IMR-90 (cell line): ENCODE data around the gene SH3RF3. TPM values are rescaled to one million over a fixed set of nuclear protein-coding genes. Genes with fewer than 3 reads are reported as not detected.

Source experiments
- ATAC-seq: fragments of 200-7000 bp; cut with Tn5 transposase; 2 replicates; pipeline ENCODE4 v1.9.1; 2020; ENCODE audit warnings: low read depth, mild to moderate bottlenecking, moderate library complexity
- BruUV-seq: library from RNA; stranded (reverse); fragments of 400-500 nt; replicated peaks from 2 replicates; lab custom pipeline; 2021; lab: Mats Ljungman, UMichigan
- CTCF ChIA-PET: fragments of 300-600 bp; formaldehyde crosslinking; extraction: SDS; loops from one replicate; lab custom pipeline; 2021; ENCODE audit warnings: antibody characterized with exemption; lab: Yijun Ruan, JAX
- POLR2A ChIA-PET: fragments of 300-600 bp; sonication (Branson Sonifier 250); formaldehyde crosslinking; loops from one replicate; lab custom pipeline; 2022; ENCODE audit warnings: antibody characterized with exemption; ENCODE audit not compliant: unreplicated experiment; lab: Charles Lee
- DNase-seq: peaks from one replicate; pipeline ENCODE4 v3.0.0; 2013
- H2AFZ ChIP-seq: replicated peaks from 2 replicates; pipeline ENCODE3; 2013; ENCODE audit warnings: low read length, mild to moderate bottlenecking; ENCODE audit not compliant: poor library complexity
- H2AK5ac ChIP-seq: 2 replicates; pipeline ENCODE4 v1.6.1; 2013; ENCODE audit warnings: low read depth, low read length, inconsistent platforms
- H2AK9ac ChIP-seq: replicated peaks from 2 replicates; pipeline ENCODE3; 2013; ENCODE audit warnings: mild to moderate bottlenecking, low read depth, low read length, moderate library complexity; ENCODE audit not compliant: poor library complexity
- H2BK120ac ChIP-seq: 2 replicates; pipeline ENCODE4 v1.6.1; 2013; ENCODE audit warnings: low read depth, low read length, inconsistent platforms
- H2BK15ac ChIP-seq: 3 replicates; pipeline ENCODE4 v1.6.1; 2013; ENCODE audit warnings: low read depth, low read length, inconsistent platforms
- H2BK20ac ChIP-seq: 2 replicates; pipeline ENCODE4 v1.6.1; 2013; ENCODE audit warnings: low read depth, mild to moderate bottlenecking, inconsistent platforms, low read length, moderate library complexity
- H2BK5ac ChIP-seq: 2 replicates; pipeline ENCODE4 v1.6.1; 2013; ENCODE audit warnings: mild to moderate bottlenecking, low read depth, low read length, inconsistent platforms; ENCODE audit not compliant: poor library complexity, severe bottlenecking
- H3K14ac ChIP-seq: replicated peaks from 2 replicates; pipeline ENCODE4 v1.6.1; 2013; ENCODE audit warnings: low read depth, low read length, inconsistent platforms
- H3K18ac ChIP-seq: 2 replicates; pipeline ENCODE4 v1.6.1; 2013; ENCODE audit warnings: low read depth, low read length, control low read depth
- H3K23ac ChIP-seq: 2 replicates; pipeline ENCODE4 v1.6.1; 2013; ENCODE audit warnings: low read depth, low read length, inconsistent platforms
- H3K27ac ChIP-seq: 2 replicates; pipeline ENCODE4 v1.5.1; 2013; ENCODE audit warnings: mild to moderate bottlenecking, control low read depth, low read length; ENCODE audit not compliant: insufficient read depth
- H3K27me3 ChIP-seq: 2 replicates; pipeline ENCODE4 v1.6.1; 2013; ENCODE audit warnings: low read length; ENCODE audit not compliant: control insufficient read depth, insufficient read depth
- H3K36me3 ChIP-seq: 2 replicates; pipeline ENCODE4 v1.6.1; 2013; ENCODE audit warnings: low read length, mixed read lengths; ENCODE audit not compliant: control insufficient read depth, insufficient read depth
- H3K4ac ChIP-seq: 2 replicates; pipeline ENCODE4 v1.6.1; 2013; ENCODE audit warnings: low read depth, low read length, inconsistent platforms
- H3K4me1 ChIP-seq: 2 replicates; pipeline ENCODE4 v1.6.1; 2013; ENCODE audit warnings: low read length, mixed read lengths; ENCODE audit not compliant: control insufficient read depth, insufficient read depth
- H3K4me2 ChIP-seq: 2 replicates; pipeline ENCODE4 v1.6.1; 2013; ENCODE audit warnings: low read depth, mild to moderate bottlenecking, control low read depth, low read length, moderate library complexity
- H3K4me3 ChIP-seq: 2 replicates; pipeline ENCODE4 v1.5.1; 2013; ENCODE audit warnings: low read depth, mild to moderate bottlenecking, control low read depth, low read length, moderate library complexity; ENCODE audit not compliant: insufficient read depth
- H3K56ac ChIP-seq: 2 replicates; pipeline ENCODE4 v1.6.1; 2013; ENCODE audit warnings: low read length, inconsistent platforms; ENCODE audit not compliant: insufficient read depth; ENCODE audit errors: extremely low read depth
- H3K79me1 ChIP-seq, 2 experiments: 2 replicates each; pipeline ENCODE4 v1.6.1; 2013; ENCODE audit warnings: low read length in 2 of 2, inconsistent platforms in 1 of 2, low read depth in 1 of 2
- H3K9ac ChIP-seq: 2 replicates; pipeline ENCODE4 v1.6.1; 2013; ENCODE audit warnings: low read depth, low read length, control low read depth
- H3K9me1 ChIP-seq: 2 replicates; pipeline ENCODE4 v1.6.1; 2013; ENCODE audit warnings: low read length, inconsistent platforms; ENCODE audit not compliant: insufficient read depth
- H3K9me3 ChIP-seq: 2 replicates; pipeline ENCODE4 v1.6.1; 2013; ENCODE audit warnings: low read length; ENCODE audit not compliant: control insufficient read depth, insufficient read depth
- H4K20me1 ChIP-seq: 2 replicates; pipeline ENCODE4 v1.6.1; 2013; ENCODE audit warnings: low read length, inconsistent platforms; ENCODE audit not compliant: insufficient read depth
- H4K5ac ChIP-seq: 2 replicates; pipeline ENCODE4 v1.6.1; 2013; ENCODE audit warnings: mild to moderate bottlenecking, low read depth, low read length, control low read depth
- H4K8ac ChIP-seq, 2 experiments: 2 replicates each; pipeline ENCODE4 v1.6.1; 2013; ENCODE audit warnings: low read depth in 2 of 2, low read length in 2 of 2, control low read depth in 1 of 2, inconsistent platforms in 1 of 2
- H4K91ac ChIP-seq: 2 replicates; pipeline ENCODE4 v1.6.1; 2013; ENCODE audit warnings: low read depth, low read length, inconsistent platforms; ENCODE audit not compliant: insufficient read depth
- BHLHE40 ChIP-seq: fragments of 150-350 bp; IDR thresholded peaks from 2 replicates; pipeline ENCODE4 v1.6.1; 2016; ENCODE audit warnings: mild to moderate bottlenecking, low read depth, low read length
- CEBPB ChIP-seq: IDR thresholded peaks from 2 replicates; pipeline ENCODE4 v1.6.1; 2012; ENCODE audit warnings: low read depth, low read length, improper control_type of control experiment
- CHD1 ChIP-seq: IDR thresholded peaks from 2 replicates; pipeline ENCODE4 v1.6.1; 2012; ENCODE audit warnings: low read depth, low read length, improper control_type of control experiment
- CTCF ChIP-seq: conservative IDR thresholded peaks from 2 replicates; pipeline ENCODE4 v1.5.1; 2012; ENCODE audit warnings: mild to moderate bottlenecking, low read depth, low read length, improper control_type of control experiment
- FOS ChIP-seq: fragments of 150-350 bp; IDR thresholded peaks from 2 replicates; pipeline ENCODE4 v1.6.1; 2016; ENCODE audit warnings: low read depth, low read length
- MAZ ChIP-seq: IDR thresholded peaks from 2 replicates; pipeline ENCODE4 v1.6.1; 2012; ENCODE audit warnings: low read depth, mild to moderate bottlenecking, low read length, improper control_type of control experiment, moderate library complexity, borderline replicate concordance
- MXI1 ChIP-seq: IDR thresholded peaks from 2 replicates; pipeline ENCODE4 v1.6.1; 2012; ENCODE audit warnings: low read depth, mild to moderate bottlenecking, low read length, moderate library complexity, borderline replicate concordance
- NFE2L2 ChIP-seq: fragments of 150-350 bp; IDR thresholded peaks from 2 replicates; pipeline ENCODE4 v1.6.1; 2016; ENCODE audit warnings: low read depth, mild to moderate bottlenecking, low read length
- POLR2A ChIP-seq: IDR thresholded peaks from 2 replicates; pipeline ENCODE4 v1.6.1; 2012; ENCODE audit warnings: mild to moderate bottlenecking, low read depth, low read length
- RAD21 ChIP-seq: IDR thresholded peaks from 2 replicates; pipeline ENCODE4 v1.6.1; 2012; ENCODE audit warnings: low read length, improper control_type of control experiment
- RCOR1 ChIP-seq: IDR thresholded peaks from 2 replicates; pipeline ENCODE4 v1.6.1; 2012; ENCODE audit warnings: mild to moderate bottlenecking, low read length, improper control_type of control experiment; ENCODE audit not compliant: insufficient replicate concordance
- RFX5 ChIP-seq: IDR thresholded peaks from 2 replicates; pipeline ENCODE4 v1.8.0; 2012; ENCODE audit warnings: low read depth, mild to moderate bottlenecking, low read length, moderate library complexity
- SMC3 ChIP-seq: fragments of 150-350 bp; IDR thresholded peaks from 2 replicates; pipeline ENCODE4 v1.6.1; 2016; ENCODE audit warnings: low read depth, mild to moderate bottlenecking, antibody characterized with exemption, low read length, moderate library complexity
- WGBS, 2 experiments: methylation state at CpG; one replicate each; pipeline versions ENCODE4 v1.1.5 to v1.1.7; 2013; ENCODE audit warnings: missing lambda C conversion rate in 2 of 2; ENCODE audit not compliant: insufficient read length in 1 of 2; ENCODE audit errors: extremely low coverage in 2 of 2; 5-methylcytosine and 5-hydroxymethylcytosine counted together
- dilution Hi-C: fragments of 300-500 bp; cut with HindIII; formaldehyde crosslinking; loops from one replicate; pipeline ENCODE4 v1.14.3; 2018; ENCODE audit warnings: low sequenced_read_pairs; ENCODE audit not compliant: unreplicated experiment
- in situ Hi-C: fragments of 300-500 bp; cut with MboI; formaldehyde crosslinking; loops from 3 replicates; pipeline ENCODE4 v1.14.3; 2019; ENCODE audit warnings: low sequenced_read_pairs, inconsistent platforms, mixed read lengths
- intact Hi-C: fragments of 100-400 bp; cut with micrococcal nuclease; formaldehyde crosslinking; loops from 2 replicates; pipeline ENCODE4 v1.10.0; 2022
- polyA plus RNA-seq, 3 experiments: library from polyadenylated mRNA; depleted of rRNA; stranded (reverse); fragments of >200 nt; gene quantifications; 2 replicates each; pipeline ENCODE4 v1.2.3, GENCODE V29; 2012; ENCODE audit warnings: low replicate concordance in 1 of 3
- total RNA-seq: library from RNA; depleted of rRNA; stranded (reverse); fragments of >200 nt; gene quantifications from 2 replicates; pipeline ENCODE4 v1.2.3, GENCODE V29; 2012
- TF ChIP-seq, protein P1 (sequence below): fragments of 150-350 bp; IDR thresholded peaks from 2 replicates; pipeline ENCODE4 v1.6.1; 2017; ENCODE audit warnings: mild to moderate bottlenecking, antibody characterized with exemption, low read length, low read depth
- TF ChIP-seq, protein P2 (sequence below): fragments of 150-350 bp; IDR thresholded peaks from 2 replicates; pipeline ENCODE4 v1.6.1; 2016; ENCODE audit warnings: low read depth, mild to moderate bottlenecking, low read length, moderate library complexity, borderline replicate concordance

The SH3RF3 gene
- total and polyA plus RNA-seq, 2 of the 4 experiments (the other 2 are of a cell fraction), result 3.4 to 5.3 TPM

- peaks cover 69% of the 10 kb centered on the region for H4K20me1 ChIP-seq
- ATAC-seq (no peak), DNase-seq (no peak)
- H4K91ac ChIP-seq, result no peak overlapping the region
- no peak overlapping the region for H4K5ac ChIP-seq
- no peak overlapping the region for H3K14ac ChIP-seq
- no peak overlapping the region for H3K18ac ChIP-seq
- no peaks in the 10 kb centered on the region for H3K27me3 ChIP-seq
- no peak overlapping the region for H3K4me3 ChIP-seq
- ChIA-PET CTCF (no interaction called here), POLR2A (no interaction called here)
- TF ChIP-seq, protein P1, sequence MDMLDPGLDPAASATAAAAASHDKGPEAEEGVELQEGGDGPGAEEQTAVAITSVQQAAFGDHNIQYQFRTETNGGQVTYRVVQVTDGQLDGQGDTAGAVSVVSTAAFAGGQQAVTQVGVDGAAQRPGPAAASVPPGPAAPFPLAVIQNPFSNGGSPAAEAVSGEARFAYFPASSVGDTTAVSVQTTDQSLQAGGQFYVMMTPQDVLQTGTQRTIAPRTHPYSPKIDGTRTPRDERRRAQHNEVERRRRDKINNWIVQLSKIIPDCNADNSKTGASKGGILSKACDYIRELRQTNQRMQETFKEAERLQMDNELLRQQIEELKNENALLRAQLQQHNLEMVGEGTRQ, result no peak
- no peak for TF ChIP-seq RFX5
- TF ChIP-seq CTCF, result no peak
- no peak for TF ChIP-seq SMC3
- TF ChIP-seq CHD1, result no peak
- TF ChIP-seq, protein P2, sequence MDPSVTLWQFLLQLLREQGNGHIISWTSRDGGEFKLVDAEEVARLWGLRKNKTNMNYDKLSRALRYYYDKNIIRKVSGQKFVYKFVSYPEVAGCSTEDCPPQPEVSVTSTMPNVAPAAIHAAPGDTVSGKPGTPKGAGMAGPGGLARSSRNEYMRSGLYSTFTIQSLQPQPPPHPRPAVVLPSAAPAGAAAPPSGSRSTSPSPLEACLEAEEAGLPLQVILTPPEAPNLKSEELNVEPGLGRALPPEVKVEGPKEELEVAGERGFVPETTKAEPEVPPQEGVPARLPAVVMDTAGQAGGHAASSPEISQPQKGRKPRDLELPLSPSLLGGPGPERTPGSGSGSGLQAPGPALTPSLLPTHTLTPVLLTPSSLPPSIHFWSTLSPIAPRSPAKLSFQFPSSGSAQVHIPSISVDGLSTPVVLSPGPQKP, result no peak
- TF ChIP-seq NFE2L2, result no peak
- no peak for TF ChIP-seq RAD21
- TF ChIP-seq BHLHE40, result no peak
- no peak for TF ChIP-seq FOS
- no peak for TF ChIP-seq CEBPB
- TF ChIP-seq POLR2A, result no peak
- no peak for TF ChIP-seq RCOR1
- TF ChIP-seq MXI1, result no peak
- no peak for TF ChIP-seq MAZ
- WGBS, 2 experiments, result 91% methylated on average over 4 of the region's 8 CpGs; no CpG with 5 or more reads in 1 of the 2 experiments
- H2BK20ac ChIP-seq, result no peak overlapping the region
- peak overlapping the region; percentile 50; the same call in 1 of the 2 replicates for H3K23ac ChIP-seq
- no peak overlapping the region for H2AK9ac ChIP-seq
- intact Hi-C loops (no loop called here), dilution Hi-C loops (no loop called here), in situ Hi-C loops (no loop called here)
- H4K8ac ChIP-seq, result no peak overlapping the region
- no peak overlapping the region for H3K4me2 ChIP-seq
- H3K9me3 ChIP-seq, result no peaks in the 10 kb centered on the region
- H2AFZ ChIP-seq, result no peak overlapping the region
- peaks cover 22% of the 10 kb centered on the region for H3K4me1 ChIP-seq
- peak overlapping the region; percentile 17; the same call in 1 of the 2 replicates for H3K4ac ChIP-seq
- H2BK5ac ChIP-seq, result no peak overlapping the region
- BruUV-seq, result no TSS peak
- H2BK15ac ChIP-seq, result no peak overlapping the region
- H3K36me3 ChIP-seq, result 0 out of 2 replicates have a peak, but pooled peaks cover 3% of the 10 kb centered on the region
- no peak overlapping the region for H3K56ac ChIP-seq
- H3K9ac ChIP-seq, result no peak overlapping the region
- no peak overlapping the region for H3K27ac ChIP-seq
- peak overlapping the region; percentile 59; the same call in 1 of the 2 replicates for H2AK5ac ChIP-seq
- peaks cover 42 to 93% of the 10 kb centered on the region in 2 experiments for H3K79me1 ChIP-seq
- H2BK120ac ChIP-seq, result no peak overlapping the region
- peaks cover 49% of the 10 kb centered on the region for H3K9me1 ChIP-seq
These were observed 31.9 kb downstream of the SH3RF3 start for GRCh38 chr2:109160714-109161440.
